Activated T-helper 1 cell treated with anti-CD3 and anti-CD28 coated beads, Interleukin-12 subunit alpha, Interleukin-12 subunit beta, Interleukin-2, Interleukin-4 antibody, amounts not matched to agents 30 ng/mL and 10 ng/mL and 1 ng/mL, durations not matched to agents 14 hours and 24 hours and 36 hours (primary cell): ENCODE measurements around the gene PCTP. TPM values are rescaled to one million over a fixed set of nuclear protein-coding genes. Genes with fewer than 3 reads are reported as not detected.

Experiments
- DNase-seq: peaks from one replicate; pipeline ENCODE4 v3.0.0; 2021; ENCODE audit warnings: low spot score
- H3K27ac Mint-ChIP-seq: one replicate; pipeline ENCODE4 v1.8.0; 2021; ENCODE audit warnings: mild to moderate bottlenecking, mixed read lengths
- H3K27me3 Mint-ChIP-seq: one replicate; pipeline ENCODE4 v1.8.0; 2022; ENCODE audit warnings: mild to moderate bottlenecking, moderate library complexity, mixed read lengths; ENCODE audit not compliant: insufficient read depth
- H3K36me3 Mint-ChIP-seq: one replicate; pipeline ENCODE4 v1.8.0; 2021; ENCODE audit warnings: low read depth, mixed read lengths
- H3K4me1 Mint-ChIP-seq: one replicate; pipeline ENCODE4 v1.8.0; 2021; ENCODE audit warnings: low read depth, mixed read lengths
- H3K4me3 Mint-ChIP-seq: one replicate; pipeline ENCODE4 v1.8.0; 2021; ENCODE audit warnings: mild to moderate bottlenecking, moderate library complexity, mixed read lengths
- H3K9me3 Mint-ChIP-seq: one replicate; pipeline ENCODE4 v1.8.0; 2021; ENCODE audit warnings: mixed read lengths
- intact Hi-C: fragments of 100-400 bp; cut with micrococcal nuclease; formaldehyde crosslinking; loops from one replicate; pipeline ENCODE4 v1.15.1; 2024
- total RNA-seq: library from RNA; stranded (reverse); gene quantifications from 2 replicates; pipeline ENCODE4 v1.2.3, GENCODE V29; 2022

PCTP gene
- total RNA-seq, 1 donor from 2014 or later: 7.7 TPM

DNA sequence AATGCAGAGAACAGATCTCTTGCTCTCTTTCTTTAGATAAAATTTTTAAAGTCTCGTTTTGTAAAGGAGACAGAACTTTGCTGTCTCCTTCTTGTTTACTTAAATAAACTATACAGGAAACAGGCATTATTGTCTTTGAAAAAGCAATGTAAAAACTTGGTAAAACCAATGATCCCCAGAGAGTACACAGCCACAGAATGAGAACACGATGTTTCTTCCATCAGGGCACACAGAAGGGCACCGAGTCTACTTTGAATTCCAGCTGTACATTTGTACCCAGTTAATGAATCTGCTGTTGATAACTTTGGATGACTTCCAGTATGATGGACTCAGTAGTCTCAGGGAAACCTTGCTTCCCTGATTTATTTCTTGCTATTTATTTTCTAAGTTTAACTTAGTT, 20.0 kb upstream of the PCTP start:
- Mint-ChIP-seq H3K27me3 (peaks cover 28% of the 10 kb centered on the region), H3K4me1 (peaks cover 19% of the 10 kb centered on the region), H3K36me3 (no peaks in the 10 kb centered on the region), H3K9me3 (no peaks in the 10 kb centered on the region), H3K4me3 (no peak overlapping the region), H3K27ac (no peak overlapping the region)
- intact Hi-C loops: no loop called here
- DNase-seq: no peak

- H3K4me1 Mint-ChIP-seq: peaks cover 21% of the 10 kb centered on the region
- peaks cover 24% of the 10 kb centered on the region for H3K27me3 Mint-ChIP-seq
- intact Hi-C loops: no loop called here
- no peak overlapping the region for H3K4me3 Mint-ChIP-seq
- H3K27ac Mint-ChIP-seq: no peak overlapping the region
- no peaks in the 10 kb centered on the region for H3K36me3 Mint-ChIP-seq
- H3K9me3 Mint-ChIP-seq: no peaks in the 10 kb centered on the region
- no peak for DNase-seq
Measured at GRCh38 chr17:55731586-55732250, 19.1 kb upstream of the PCTP start.

DNA sequence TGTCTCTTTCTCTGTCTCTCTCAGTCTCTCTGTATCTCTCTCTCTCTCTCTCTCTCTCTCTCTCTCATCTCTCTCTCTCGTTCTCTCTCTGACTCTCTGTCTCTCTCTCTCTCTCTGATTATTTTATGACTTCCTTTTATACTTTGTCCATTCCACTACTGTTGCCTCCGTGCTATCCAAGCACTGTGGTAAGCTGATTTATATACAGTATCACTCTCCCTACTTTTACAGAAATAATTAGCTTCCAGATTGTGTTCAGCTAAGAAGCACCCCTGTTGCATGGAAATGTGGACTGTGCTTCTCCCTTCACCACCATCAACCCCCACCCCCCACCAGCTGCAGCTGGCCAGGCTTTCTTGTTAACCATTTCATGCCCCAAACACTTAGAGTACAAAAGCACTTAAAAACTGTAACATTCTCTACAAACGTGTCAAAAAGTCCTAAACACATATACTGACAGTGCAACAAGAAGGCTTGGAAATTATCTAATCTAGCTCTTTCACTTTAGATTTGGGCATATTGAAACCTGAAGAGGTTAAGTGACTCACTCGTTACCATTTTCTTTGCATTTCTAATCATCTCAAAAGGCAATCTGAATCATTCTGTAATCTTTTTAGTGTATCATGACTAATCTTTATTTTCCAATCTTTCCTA, 16.6 kb upstream of the PCTP start:
- Mint-ChIP-seq H3K4me3 (no peak overlapping the region), H3K4me1 (peaks cover 21% of the 10 kb centered on the region), H3K27ac (peak overlapping the region; percentile 50), H3K9me3 (no peaks in the 10 kb centered on the region), H3K36me3 (no peaks in the 10 kb centered on the region), H3K27me3 (peaks cover 13% of the 10 kb centered on the region)
- DNase-seq: no peak
- intact Hi-C loops: loop anchor here (1.0 to 2.0 kb wide), 6 partner anchors 15 to 766 kb away; partner anchors contain the start of genes COX11 and STXBP4

- Mint-ChIP-seq H3K27ac (no peak overlapping the region), H3K4me3 (no peak overlapping the region), H3K27me3 (peaks cover 14% of the 10 kb centered on the region), H3K9me3 (no peaks in the 10 kb centered on the region), H3K36me3 (no peaks in the 10 kb centered on the region), H3K4me1 (peaks cover 21% of the 10 kb centered on the region)
- peak; percentile 6 for DNase-seq
- intact Hi-C loops: loop anchor here (2.0 kb wide), 2 partner anchors 17 to 285 kb away; no protein-coding TSS in a partner anchor
Measured at GRCh38 chr17:55735731-55736405, 15.0 kb upstream of the PCTP start.

GRCh38 chr17:55737976-55738501, 12.8 kb upstream of the PCTP start:
- no peak for DNase-seq
- Mint-ChIP-seq H3K27me3 (peaks cover 9% of the 10 kb centered on the region), H3K4me3 (no peak overlapping the region), H3K4me1 (peaks cover 21% of the 10 kb centered on the region), H3K9me3 (no peaks in the 10 kb centered on the region), H3K36me3 (no peaks in the 10 kb centered on the region), H3K27ac (no peak overlapping the region)
- intact Hi-C loops: no loop called here

DNA sequence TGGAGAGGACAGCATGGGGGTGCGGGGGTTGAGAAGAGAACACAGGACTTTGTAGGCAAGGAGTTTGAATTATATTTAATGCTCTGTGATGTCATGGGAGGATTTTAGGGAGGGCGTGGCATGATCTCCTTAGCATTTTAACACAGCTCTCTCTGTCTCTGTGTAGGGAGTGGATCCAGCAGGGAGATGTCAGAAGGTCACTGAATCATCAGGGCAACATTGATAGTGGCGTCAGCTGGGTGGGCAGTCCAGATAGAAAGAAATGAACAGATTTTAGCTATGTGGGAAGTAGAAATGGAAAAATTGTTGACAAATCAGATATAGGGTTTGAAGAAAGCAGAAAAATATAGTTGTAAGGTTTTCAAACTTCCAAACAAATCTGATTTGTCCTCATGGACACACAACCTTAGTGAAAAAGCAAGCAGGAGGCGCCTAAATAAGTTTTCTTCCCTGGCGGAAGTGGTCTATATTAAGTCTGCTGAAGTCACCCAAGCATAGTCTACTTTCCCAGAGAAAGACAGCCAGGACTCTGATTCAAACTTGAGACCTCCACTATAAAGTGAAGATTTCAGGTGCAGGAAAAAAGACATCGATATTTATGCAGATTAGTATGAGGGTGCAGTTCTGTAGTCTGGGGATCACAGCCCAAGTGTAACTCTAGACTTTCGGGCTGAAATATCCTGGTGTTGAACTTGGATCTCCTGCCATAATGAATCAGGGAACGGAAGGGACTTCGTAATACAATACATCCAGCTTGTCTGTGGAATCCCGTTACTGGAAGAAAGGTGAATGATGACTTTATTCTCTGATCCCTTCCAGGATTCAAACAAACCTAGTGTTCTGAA, 10.1 kb upstream of the PCTP start:
- no peak overlapping the region for H3K27ac Mint-ChIP-seq
- H3K27me3 Mint-ChIP-seq: peaks cover 17% of the 10 kb centered on the region
- intact Hi-C loops: loop anchor here (10.0 kb wide), 1 partner anchor 574 kb away; no protein-coding TSS in a partner anchor
- no peak overlapping the region for H3K4me3 Mint-ChIP-seq
- no peaks in the 10 kb centered on the region for H3K36me3 Mint-ChIP-seq
- DNase-seq: no peak
- no peaks in the 10 kb centered on the region for H3K9me3 Mint-ChIP-seq
- peaks cover 2% of the 10 kb centered on the region for H3K4me1 Mint-ChIP-seq

DNA sequence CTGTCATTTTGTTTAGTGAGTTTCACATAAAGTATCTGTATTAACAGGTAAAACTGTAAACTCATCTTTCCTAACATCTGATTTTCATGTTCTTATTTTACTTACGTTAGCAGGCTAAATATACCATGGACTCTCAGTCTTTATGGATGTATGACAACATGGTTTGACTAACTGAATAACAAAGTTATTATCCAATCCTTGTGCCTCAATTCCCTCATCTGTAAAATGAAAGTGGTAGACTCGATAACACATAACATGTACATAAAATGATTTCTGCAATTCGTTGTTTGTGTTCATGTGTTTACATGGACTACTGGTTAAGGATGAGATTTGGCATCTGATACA, 9.5 kb upstream of the PCTP start:
- DNase-seq: no peak
- Mint-ChIP-seq H3K4me3 (no peak overlapping the region), H3K4me1 (no peaks in the 10 kb centered on the region), H3K27ac (no peak overlapping the region), H3K36me3 (no peaks in the 10 kb centered on the region), H3K9me3 (no peaks in the 10 kb centered on the region), H3K27me3 (peaks cover 19% of the 10 kb centered on the region)
- intact Hi-C loops: loop anchor here (10.0 kb wide), 1 partner anchor 573 kb away; no protein-coding TSS in a partner anchor

DNA sequence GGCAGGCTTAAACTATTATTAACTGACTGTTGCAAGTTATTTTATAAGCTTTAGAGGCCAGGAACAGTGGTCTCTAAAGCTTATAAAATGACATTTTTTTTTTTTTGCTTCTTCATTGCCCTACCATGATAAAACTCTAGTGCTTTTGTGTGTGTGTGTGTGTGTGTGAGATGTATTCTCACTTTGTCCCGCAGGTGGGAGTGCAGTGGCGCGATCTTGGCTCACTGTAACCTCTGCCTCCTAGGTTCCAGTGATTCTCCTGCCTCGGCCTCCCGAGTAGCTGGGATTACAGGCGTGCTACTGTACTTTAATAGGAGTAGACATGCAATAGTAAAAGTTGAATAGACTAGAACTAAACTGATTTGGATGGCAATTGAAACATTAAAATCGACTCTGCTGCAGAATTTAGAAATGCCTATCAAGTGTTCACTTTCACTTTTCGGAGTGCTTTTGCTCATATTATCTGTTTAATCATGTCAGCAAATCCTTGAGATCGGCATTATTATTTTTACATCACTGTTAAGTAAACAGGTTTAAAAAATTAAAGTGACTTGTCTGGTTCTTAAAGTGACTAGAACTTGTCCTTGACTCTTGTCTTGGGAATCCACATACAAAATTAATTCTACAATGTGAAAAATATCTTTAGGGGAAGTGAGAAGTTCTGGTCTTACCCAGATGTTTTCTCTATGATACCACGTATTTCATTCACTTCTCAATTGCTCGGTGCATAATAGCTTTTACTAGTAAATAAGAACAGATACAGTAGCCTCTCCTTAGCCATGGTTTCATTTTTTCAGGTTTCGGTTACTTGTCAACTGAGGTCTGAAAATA, 8.4 kb upstream of the PCTP start:
- peaks cover 29% of the 10 kb centered on the region for H3K27me3 Mint-ChIP-seq
- DNase-seq: no peak
- H3K27ac Mint-ChIP-seq: no peak overlapping the region
- no peaks in the 10 kb centered on the region for H3K4me1 Mint-ChIP-seq
- H3K36me3 Mint-ChIP-seq: no peaks in the 10 kb centered on the region
- no peak overlapping the region for H3K4me3 Mint-ChIP-seq
- intact Hi-C loops: loop anchor here (10.0 kb wide), 1 partner anchor 572 kb away; no protein-coding TSS in a partner anchor
- H3K9me3 Mint-ChIP-seq: no peaks in the 10 kb centered on the region

GRCh38 chr17:55743103-55743679, 7.7 kb upstream of the PCTP start:
- intact Hi-C loops: loop anchor here (10.0 kb wide), 1 partner anchor 572 kb away; no protein-coding TSS in a partner anchor
- Mint-ChIP-seq H3K27me3 (peaks cover 35% of the 10 kb centered on the region), H3K36me3 (no peaks in the 10 kb centered on the region)

GRCh38 chr17:55745258-55745657, 5.6 kb upstream of the PCTP start:
- intact Hi-C loops: loop anchor here (10.0 kb wide), 1 partner anchor 570 kb away; no protein-coding TSS in a partner anchor
- Mint-ChIP-seq H3K36me3 (no peaks in the 10 kb centered on the region), H3K4me3 (no peak overlapping the region), H3K27ac (no peak overlapping the region), H3K9me3 (no peaks in the 10 kb centered on the region), H3K4me1 (no peaks in the 10 kb centered on the region), H3K27me3 (peaks cover 39% of the 10 kb centered on the region)
- no peak for DNase-seq

More at GRCh38 chr17:55743103-55743679, 7.7 kb upstream of the PCTP start:
- Mint-ChIP-seq H3K27ac (no peak overlapping the region), H3K4me3 (no peak overlapping the region), H3K9me3 (no peaks in the 10 kb centered on the region), H3K4me1 (no peaks in the 10 kb centered on the region)
- DNase-seq: no peak

- H3K36me3 Mint-ChIP-seq: no peaks in the 10 kb centered on the region
- peaks cover 8% of the 10 kb centered on the region for H3K4me1 Mint-ChIP-seq
- H3K9me3 Mint-ChIP-seq: no peaks in the 10 kb centered on the region
- H3K27me3 Mint-ChIP-seq: peaks cover 38% of the 10 kb centered on the region
- no peak overlapping the region for H3K27ac Mint-ChIP-seq
- no peak overlapping the region for H3K4me3 Mint-ChIP-seq
- no peak for DNase-seq
- intact Hi-C loops: loop anchor here (10.0 kb wide), 1 partner anchor 568 kb away; no protein-coding TSS in a partner anchor
Measured at GRCh38 chr17:55746466-55746865, 4.4 kb upstream of the PCTP start.
